Small intestine (tissue), 7 donors: ENCODE data around the gene CHURC1. TPM values are rescaled to one million over a fixed set of nuclear protein-coding genes. Genes with fewer than 3 reads are reported as not detected.

Experiments used
- DNase-seq, 2 donors: peaks; one replicate each; pipeline versions ENCODE4 v3.0.0 to v3.0.0-alpha.2; 2013
- FAIRE-seq: peaks from 2 replicates; lab custom pipeline; 2012; peaks lifted over from hg19 to GRCh38; lab: Jason Lieb, UNC
- H3K27ac ChIP-seq, 3 donors: one replicate each; pipeline ENCODE4 v1.5.1; 2013; ENCODE audit warnings: low read length in 2 of 3, mild to moderate bottlenecking in 2 of 3, control low read depth in 1 of 3, inconsistent platforms in 1 of 3, low read depth in 1 of 3, moderate library complexity in 1 of 3
- H3K27me3 ChIP-seq, 3 donors: one replicate each; pipeline ENCODE4 v1.6.1; 2013; ENCODE audit warnings: low read length in 3 of 3, inconsistent platforms in 1 of 3; ENCODE audit not compliant: control insufficient read depth in 3 of 3, insufficient read depth in 3 of 3
- H3K36me3 ChIP-seq, 3 donors: one replicate each; pipeline ENCODE4 v1.6.1; 2013; ENCODE audit warnings: low read length in 3 of 3, inconsistent platforms in 1 of 3, low read depth in 1 of 3, mild to moderate bottlenecking in 1 of 3, moderate library complexity in 1 of 3; ENCODE audit not compliant: control insufficient read depth in 3 of 3, insufficient read depth in 2 of 3
- H3K4me1 ChIP-seq, 3 donors: one replicate each; pipeline ENCODE4 v1.6.1; 2013; ENCODE audit warnings: low read length in 2 of 3, inconsistent platforms in 1 of 3, low read depth in 1 of 3, mild to moderate bottlenecking in 1 of 3, moderate library complexity in 1 of 3; ENCODE audit not compliant: control insufficient read depth in 3 of 3, insufficient read depth in 2 of 3
- H3K4me3 ChIP-seq, 3 donors: one replicate each; pipeline ENCODE4 v1.5.1; 2013; ENCODE audit warnings: low read length in 3 of 3, control low read depth in 1 of 3, inconsistent platforms in 1 of 3, low read depth in 1 of 3, mild to moderate bottlenecking in 1 of 3, moderate library complexity in 1 of 3
- H3K9me3 ChIP-seq, 2 donors: one replicate each; pipeline ENCODE4 v1.6.1; 2013; ENCODE audit warnings: low read depth in 1 of 2, low read length in 1 of 2; ENCODE audit not compliant: control insufficient read depth in 2 of 2, insufficient read depth in 1 of 2
- WGBS, 3 donors: extraction: QIAGEN DNeasy Blood & Tissue Kit; methylation state at CpG; one replicate each; pipeline ENCODE4 v1.1.7; 2013; 5-methylcytosine and 5-hydroxymethylcytosine counted together
- polyA plus RNA-seq, 4 donors: library from polyadenylated mRNA; stranded (reverse) in 3 of 4; unstranded in 1 of 4; fragments of 200-250 nt in 3 of 4; fragments of 120-200 nt in 1 of 4; gene quantifications; one replicate each; pipeline versions ENCODE4 v1.2.1 to v1.2.3, GENCODE V29; 2013
- donor health status: healthy with polysubstance abuse.
- donor health status: control.
- donor health status: control.
- donor health status: Bipolar disorder and iron deficiency.
- donor health status: healthy.

The CHURC1 gene
- polyA plus RNA-seq, 4 donors, result 25.9 to 40.3 (median 33.9) TPM

DNA sequence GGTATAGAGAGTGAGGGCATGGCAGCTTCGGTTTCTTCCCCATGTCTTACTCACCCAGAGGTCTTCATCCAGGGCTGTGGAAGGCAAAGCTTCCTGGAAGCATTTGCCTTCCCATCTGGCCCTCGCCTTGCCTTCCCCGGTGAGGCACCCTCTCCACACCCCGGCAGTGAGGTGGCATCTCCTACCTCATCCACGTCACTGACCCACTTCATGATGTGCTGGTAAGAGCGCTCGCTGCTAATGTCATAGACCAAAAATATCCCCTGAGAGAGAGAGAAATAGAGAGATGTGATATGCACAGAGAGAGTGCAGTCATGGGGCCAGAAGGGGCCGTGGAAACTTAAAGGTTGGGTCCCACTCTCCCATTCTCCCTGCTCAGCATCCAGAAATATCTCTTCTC lies 36.6 kb downstream of the CHURC1 start:
- Histone ChIP-seq H3K9me3 (no peaks in the 10 kb centered on the region), H3K27ac (no peak overlapping the region), H3K27me3 (no peaks in the 10 kb centered on the region), H3K4me3 (no peak overlapping the region), H3K36me3 (peaks cover 0 to 57% (median 2%) of the 10 kb centered on the region in 3 donors), H3K4me1 (peaks cover 2 to 11% (median 9%) of the 10 kb centered on the region in 3 donors)
- WGBS, 3 donors, result 95 to 96% (median 95%) methylated on average over 8 of the region's 8 CpGs
- DNase-seq (no peak), FAIRE-seq (no peak)

- 95 to 98% (median 96%) methylated on average over 8 of the region's 8 CpGs for WGBS, 3 donors
Observed at GRCh38 chr14:64951291-64951690, 37.0 kb downstream of the CHURC1 start.

DNA sequence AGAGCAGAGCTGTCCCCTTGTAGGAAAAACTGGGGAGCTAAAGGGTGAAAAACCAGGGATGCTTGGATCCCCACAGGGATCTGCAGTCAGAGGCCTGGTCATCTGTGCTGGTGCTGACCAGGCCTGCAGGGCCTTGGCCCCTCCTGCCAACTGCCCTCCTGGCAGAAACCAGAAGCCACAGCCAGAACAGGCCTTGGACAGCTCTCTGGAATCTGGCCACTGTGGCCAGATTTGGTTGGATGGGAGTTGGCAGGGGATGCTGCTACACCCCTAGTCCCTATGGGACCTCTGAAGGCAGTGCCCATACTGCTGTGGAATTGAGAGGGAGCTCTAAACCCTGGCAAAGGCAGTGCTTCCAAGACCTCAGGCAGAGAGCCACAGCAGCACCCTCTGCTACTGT lies 37.5 kb downstream of the CHURC1 start:
- H3K9me3 ChIP-seq, result no peaks in the 10 kb centered on the region
- no peaks in the 10 kb centered on the region for H3K27me3 ChIP-seq
- H3K27ac ChIP-seq, result no peak overlapping the region
- H3K4me1 ChIP-seq, result peaks cover 2 to 10% (median 9%) of the 10 kb centered on the region in 3 donors
- no peak for FAIRE-seq
- no peak for DNase-seq
- H3K4me3 ChIP-seq, result no peak overlapping the region
- peaks cover 0 to 55% (median 2%) of the 10 kb centered on the region in 3 donors for H3K36me3 ChIP-seq

More at GRCh38 chr14:64951291-64951690, 37.0 kb downstream of the CHURC1 start:
- Histone ChIP-seq H3K4me1 (peaks cover 2 to 10% (median 9%) of the 10 kb centered on the region in 3 donors), H3K27ac (no peak overlapping the region), H3K36me3 (peaks cover 0 to 57% (median 2%) of the 10 kb centered on the region in 3 donors), H3K4me3 (no peak overlapping the region), H3K27me3 (no peaks in the 10 kb centered on the region), H3K9me3 (no peaks in the 10 kb centered on the region)
- FAIRE-seq (no peak), DNase-seq (no peak)

GRCh38 chr14:64952598-64953309 lies 38.5 kb downstream of the CHURC1 start:
- no peaks in the 10 kb centered on the region for H3K27me3 ChIP-seq
- peaks cover 2 to 9% (median 3%) of the 10 kb centered on the region in 3 donors for H3K4me1 ChIP-seq
- H3K9me3 ChIP-seq, result no peaks in the 10 kb centered on the region
- FAIRE-seq, result no peak
- H3K27ac ChIP-seq, result no peak overlapping the region
- DNase-seq, result no peak
- 71 to 84% (median 82%) methylated on average over 7 of the region's 7 CpGs for WGBS, 3 donors
- H3K4me3 ChIP-seq, result no peak overlapping the region
- peaks cover 0 to 53% (median 2%) of the 10 kb centered on the region in 3 donors for H3K36me3 ChIP-seq

GRCh38 chr14:64953310-64953654 lies 39.0 kb downstream of the CHURC1 start:
- 88 to 95% (median 92%) methylated on average over 8 of the region's 8 CpGs for WGBS, 3 donors
- FAIRE-seq (no peak), DNase-seq (no peak)
- no peak overlapping the region for H3K27ac ChIP-seq
- peaks cover 0 to 5% (median 0%) of the 10 kb centered on the region in 3 donors for H3K4me1 ChIP-seq
- no peaks in the 10 kb centered on the region for H3K9me3 ChIP-seq
- peaks cover 0 to 49% (median 2%) of the 10 kb centered on the region in 3 donors for H3K36me3 ChIP-seq
- H3K27me3 ChIP-seq, result no peaks in the 10 kb centered on the region
- no peak overlapping the region for H3K4me3 ChIP-seq

DNA sequence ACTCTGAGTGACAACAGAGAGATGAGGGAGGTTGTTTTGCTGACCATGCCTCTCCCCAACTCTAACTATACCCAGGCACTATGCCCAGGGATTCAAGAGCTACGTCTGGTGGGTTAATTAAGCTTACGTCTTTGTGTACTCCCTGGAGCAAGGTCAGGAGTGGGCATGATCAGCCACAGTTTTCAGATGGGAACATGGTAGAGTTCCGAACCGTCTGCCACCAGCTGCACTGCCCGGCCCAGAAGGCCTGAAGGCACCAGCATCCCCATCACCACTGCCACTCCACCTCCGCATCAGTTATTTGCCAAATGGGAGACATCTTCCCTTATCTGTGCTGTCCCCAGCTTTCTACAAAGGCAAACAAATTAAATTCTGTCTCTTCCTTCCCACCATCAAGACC lies 39.4 kb downstream of the CHURC1 start:
- DNase-seq (no peak), FAIRE-seq (no peak)
- Histone ChIP-seq H3K4me1 (peaks cover 0 to 2% (median 0%) of the 10 kb centered on the region in 3 donors), H3K9me3 (no peaks in the 10 kb centered on the region), H3K27me3 (no peaks in the 10 kb centered on the region), H3K36me3 (peaks cover 0 to 45% (median 2%) of the 10 kb centered on the region in 3 donors), H3K4me3 (no peak overlapping the region), H3K27ac (no peak overlapping the region)
- 92 to 95% (median 93%) methylated on average over 6 of the region's 6 CpGs for WGBS, 3 donors

- WGBS, 3 donors, result 89 to 96% (median 91%) methylated on average over 9 of the region's 9 CpGs
- DNase-seq (no peak), FAIRE-seq (no peak)
- Histone ChIP-seq H3K36me3 (peaks cover 0 to 46% (median 2%) of the 10 kb centered on the region in 3 donors), H3K9me3 (no peaks in the 10 kb centered on the region), H3K27me3 (no peaks in the 10 kb centered on the region), H3K27ac (no peak overlapping the region), H3K4me1 (no peaks in the 10 kb centered on the region), H3K4me3 (no peak overlapping the region)
Observed at GRCh38 chr14:64954491-64955240, 40.4 kb downstream of the CHURC1 start.

DNA sequence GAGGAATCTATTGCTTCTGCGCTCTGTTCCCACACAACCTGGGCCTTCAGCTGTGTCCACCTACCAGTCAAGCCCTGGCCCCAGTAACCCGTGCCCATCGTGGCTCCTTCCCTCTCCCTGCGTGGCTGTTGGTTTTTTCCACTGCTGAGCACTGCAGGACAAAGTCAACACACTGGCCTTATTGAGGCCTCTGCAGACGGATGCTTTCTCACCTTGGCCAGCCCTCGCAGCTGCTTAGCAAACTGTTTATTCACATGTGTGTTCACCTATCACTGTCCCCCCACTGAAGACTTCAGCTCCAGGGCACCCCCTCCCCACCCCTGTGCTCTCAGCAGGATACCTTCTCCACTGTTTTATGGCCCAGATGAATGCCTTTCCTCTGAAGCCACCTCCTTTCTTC lies 41.0 kb downstream of the CHURC1 start:
- H3K4me3 ChIP-seq, result no peak overlapping the region
- no peak for DNase-seq
- no peaks in the 10 kb centered on the region for H3K9me3 ChIP-seq
- WGBS, 3 donors, result 78 to 84% (median 84%) methylated on average over 6 of the region's 6 CpGs
- H3K27me3 ChIP-seq, result no peaks in the 10 kb centered on the region
- FAIRE-seq, result no peak
- no peak overlapping the region for H3K27ac ChIP-seq
- peaks cover 0 to 43% (median 2%) of the 10 kb centered on the region in 3 donors for H3K36me3 ChIP-seq
- no peaks in the 10 kb centered on the region for H3K4me1 ChIP-seq
